Anterior cingulate cortex (tissue), 58 donors: ENCODE results near the gene GRM8.
"Not testable (repeated sequence)": the region's sequence is repeated elsewhere in the genome, so short reads cannot be mapped to it uniquely, and the experiment has no call there.

Experiments used
- DNase-seq, 58 donors: peaks; one replicate each; lab custom pipeline; 2025; lab: John Stamatoyannopoulos, UW

The GRM8 gene

DNA sequence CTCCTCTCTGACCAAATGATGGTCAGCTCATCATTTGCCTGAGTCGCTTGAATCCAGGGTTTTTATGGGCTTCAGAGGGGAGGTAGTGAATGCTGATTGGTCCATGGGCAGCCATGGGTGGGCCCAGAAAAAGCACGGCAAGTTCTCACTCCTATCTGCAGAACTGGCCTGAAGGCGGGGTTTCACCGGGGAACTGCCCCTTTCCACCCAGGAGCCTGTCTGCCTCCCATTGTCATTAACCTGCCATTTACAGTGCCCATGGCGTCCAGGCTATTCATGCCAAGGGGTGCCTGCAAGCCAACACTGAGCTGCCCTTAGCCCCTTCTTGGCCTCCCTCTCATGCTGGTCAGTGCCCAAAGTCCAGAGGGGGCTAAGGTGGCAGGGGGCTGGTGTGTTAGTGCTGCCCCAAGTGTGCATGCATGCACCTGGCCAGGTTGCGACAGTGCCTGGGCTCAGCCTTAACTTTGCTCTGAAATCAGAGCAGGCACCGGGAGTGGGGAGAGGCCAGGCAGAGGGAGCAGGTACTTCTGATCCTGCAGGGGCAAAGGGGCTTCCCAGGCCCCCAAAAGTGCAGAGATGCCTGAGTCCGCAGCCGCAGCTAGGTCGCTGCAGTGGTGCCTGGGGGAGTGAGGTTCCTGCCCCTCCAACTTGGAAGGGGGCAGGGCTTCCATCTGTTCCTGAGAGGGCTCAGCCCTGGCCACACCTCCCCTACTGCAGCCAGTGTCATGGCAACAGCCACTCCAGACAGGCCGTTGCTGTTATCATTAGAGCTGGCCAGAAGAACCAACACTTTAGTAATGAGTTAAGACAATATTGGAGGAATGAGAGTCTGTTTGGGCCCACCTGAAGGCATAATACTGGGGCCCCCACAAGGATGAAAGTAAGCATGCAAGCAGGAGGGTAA is 561.6 kb downstream of the GRM8 start:
- DNase-seq = no peak

DNA sequence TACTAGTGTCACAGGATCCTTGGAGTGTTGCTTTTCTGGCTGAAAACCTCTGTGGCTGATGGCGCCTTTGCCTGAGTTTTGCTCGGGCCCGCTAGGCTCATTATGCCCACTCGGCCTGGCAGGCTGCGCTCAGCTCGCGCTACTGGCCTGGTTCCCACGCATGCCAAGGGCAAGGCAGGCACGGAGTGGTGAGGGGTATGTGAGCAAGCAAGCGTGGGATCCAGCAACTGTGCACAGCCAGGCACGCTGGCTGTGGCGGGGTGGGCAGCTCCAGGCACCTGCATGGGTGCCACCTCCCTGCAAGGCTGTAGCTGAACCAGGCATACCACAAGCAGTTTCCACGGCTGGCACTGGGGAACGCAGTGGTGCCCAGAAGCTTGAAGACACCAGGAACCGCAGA is 562.6 kb downstream of the GRM8 start:
- DNase-seq = no peak

DNA sequence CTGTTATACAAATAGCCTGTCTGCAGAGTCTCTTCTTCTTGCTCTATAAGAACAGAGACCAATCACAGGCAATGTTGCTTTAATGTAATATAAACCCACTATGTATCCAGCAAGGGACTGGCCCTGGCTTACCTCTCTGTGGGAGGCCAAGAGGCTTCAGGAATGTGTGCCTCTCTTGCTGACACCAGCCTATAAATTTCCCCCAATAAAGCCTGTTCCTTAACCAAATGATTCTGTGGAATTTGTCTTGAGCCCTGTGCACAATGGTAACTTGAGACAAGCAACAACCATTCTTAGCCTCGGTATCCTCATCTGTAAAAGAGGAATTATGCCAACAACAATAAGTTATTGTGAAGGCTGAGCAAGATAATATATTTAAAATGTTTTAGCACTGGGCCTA is 563.7 kb downstream of the GRM8 start:
- DNase-seq = no peak

DNA sequence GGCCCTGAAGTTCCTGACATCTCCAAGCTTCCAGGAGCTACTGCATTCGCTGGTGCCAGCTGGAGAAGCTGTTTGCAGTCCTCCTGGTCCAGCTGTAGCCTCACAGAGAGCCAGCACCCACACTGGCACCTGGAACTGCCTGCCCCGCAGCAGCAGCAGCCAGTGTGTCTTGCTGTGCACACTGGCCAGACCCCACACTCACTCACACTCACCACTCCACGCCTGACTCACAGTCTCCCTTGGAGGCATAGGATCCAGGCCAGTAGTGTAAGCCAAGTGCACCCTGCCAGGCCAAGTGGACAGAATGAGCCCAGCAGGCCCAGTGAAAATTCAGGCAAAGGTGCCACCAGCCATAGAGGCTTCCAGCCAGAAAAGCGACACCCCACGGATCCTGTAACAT is 566.3 kb downstream of the GRM8 start:
- DNase-seq = no peak

DNA sequence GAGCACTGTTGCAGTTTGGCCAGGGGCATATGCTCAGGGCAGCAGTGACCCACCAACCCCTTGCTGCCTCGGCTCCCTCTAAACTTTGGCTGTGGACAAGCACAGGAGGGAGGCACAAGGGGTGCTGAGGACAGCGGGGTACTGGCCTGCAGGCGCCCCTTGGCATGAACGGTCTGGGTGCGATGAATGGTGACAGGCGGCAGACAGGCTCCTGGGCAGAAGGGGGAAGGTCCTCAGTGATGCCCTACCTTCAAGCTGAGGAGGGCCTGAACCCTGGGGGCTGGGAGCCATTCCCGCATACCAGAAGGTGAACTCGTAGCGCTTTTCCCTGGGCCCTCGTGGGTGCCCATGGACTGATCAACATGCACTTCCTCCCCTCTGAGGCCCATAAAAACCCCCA is 567.1 kb downstream of the GRM8 start:
- no peak for DNase-seq

DNA sequence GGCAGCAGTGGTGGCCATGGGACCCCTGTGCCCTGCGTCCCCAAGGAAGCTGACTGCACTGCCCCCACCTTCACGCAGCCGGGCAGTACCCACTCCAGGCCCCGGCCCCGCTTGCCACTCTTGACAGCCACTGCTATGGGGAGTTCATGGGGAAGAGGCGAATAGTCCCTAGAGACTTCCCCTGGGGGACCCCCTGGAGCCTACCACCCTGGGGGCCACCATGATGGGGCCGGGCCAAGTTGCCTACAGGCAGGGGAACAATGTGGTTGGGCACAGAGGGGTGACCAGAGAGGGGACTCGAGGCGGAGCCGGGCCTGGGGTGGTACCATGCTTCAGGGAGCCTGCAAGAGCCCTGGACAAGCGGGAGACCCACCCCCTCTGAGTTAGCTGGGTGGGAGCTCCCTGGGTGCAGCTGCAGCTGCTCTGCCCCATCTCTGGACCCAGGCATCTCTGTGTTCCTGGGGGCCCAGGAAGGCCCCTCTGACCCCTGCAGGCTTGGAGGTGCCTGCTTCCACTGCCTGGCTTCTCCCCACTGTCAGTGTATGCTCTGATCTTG is 567.6 kb downstream of the GRM8 start:
- DNase-seq = no peak

DNA sequence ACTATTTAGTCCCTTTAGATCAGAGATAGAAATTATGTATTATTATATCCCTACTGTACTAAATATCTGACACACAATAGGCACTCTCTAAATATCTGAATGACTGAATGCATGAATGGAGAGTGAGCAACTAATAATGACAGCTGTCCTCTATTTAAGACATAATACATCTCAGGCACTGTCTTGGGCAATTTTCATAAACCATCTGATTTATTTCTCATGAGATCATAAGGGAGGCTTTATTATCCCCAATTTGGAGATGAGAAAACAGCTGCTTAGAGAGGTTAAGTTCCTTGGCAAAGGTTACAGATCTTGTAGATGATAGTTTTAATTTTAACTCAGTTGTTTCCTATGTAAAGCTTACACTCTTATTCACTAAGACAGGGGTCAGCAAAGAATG is 570.6 kb downstream of the GRM8 start:
- no peak for DNase-seq

DNA sequence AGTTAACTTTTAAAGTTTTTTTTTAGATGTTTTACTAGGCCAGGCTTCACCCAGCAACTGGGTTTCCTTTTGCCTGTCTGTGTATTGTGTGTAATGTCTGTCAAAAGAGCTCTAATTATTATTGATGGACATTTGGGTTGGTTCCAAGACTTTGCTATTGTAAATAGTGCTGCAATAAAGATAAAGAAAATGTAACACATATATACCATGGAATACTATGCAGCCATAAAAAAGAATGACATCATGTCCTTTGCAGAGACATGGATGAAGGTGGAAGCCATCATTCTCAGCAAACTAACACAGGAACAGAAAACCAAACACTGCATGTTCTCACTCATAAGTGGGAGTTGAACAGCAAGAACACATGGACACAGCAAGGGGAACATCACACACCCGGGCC is 584.0 kb downstream of the GRM8 start:
- DNase-seq = not testable (repeated sequence)

DNA sequence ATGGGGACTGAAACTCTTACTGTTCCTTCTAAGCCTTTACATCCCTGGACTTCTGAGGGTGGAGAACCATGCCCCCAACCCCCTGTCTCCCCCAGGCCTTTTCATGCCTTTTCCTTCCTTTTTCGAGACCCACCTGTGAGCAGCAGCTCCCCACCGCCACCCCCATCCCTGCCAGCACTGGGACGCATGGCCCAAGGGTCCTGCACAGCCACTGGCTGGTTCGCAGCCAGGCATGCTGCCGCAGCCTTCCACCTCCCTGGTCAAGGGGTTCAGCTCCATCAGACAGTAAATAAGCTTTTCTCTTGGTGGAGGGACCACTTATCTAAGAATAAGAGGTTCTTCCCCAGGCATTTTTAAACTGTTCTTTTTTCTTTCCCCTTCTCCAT is 584.4 kb downstream of the GRM8 start:
- no peak for DNase-seq

DNA sequence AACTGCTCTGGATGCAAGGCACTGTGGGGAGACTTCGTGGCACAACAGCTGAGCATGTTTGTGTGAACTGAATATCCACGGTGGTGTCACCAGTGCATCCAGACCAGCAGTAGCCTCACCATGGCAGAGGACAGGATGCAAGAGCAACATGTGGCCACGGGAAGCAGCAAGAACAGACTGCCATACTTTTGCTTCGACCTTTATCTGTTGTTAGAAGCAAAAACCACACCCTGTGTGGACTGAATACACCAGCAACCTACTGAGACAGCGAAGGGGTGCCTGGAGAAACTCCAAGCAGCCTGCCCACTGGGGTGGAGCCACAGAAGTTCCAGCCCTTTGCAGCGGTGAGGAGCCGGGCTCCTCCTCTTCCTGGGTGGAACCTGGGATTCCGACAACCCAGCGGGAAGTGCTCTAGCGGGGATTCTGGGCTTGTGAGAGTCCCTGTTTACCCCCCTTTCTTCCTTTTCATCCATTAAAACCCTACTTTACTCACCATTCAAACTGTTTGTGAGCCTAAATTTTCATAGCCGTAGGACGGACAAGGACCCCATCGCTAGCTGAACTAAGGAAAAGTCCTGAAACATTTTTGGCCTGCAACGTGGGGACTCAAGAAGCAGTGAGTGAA is 584.9 kb downstream of the GRM8 start:
- no peak for DNase-seq

DNA sequence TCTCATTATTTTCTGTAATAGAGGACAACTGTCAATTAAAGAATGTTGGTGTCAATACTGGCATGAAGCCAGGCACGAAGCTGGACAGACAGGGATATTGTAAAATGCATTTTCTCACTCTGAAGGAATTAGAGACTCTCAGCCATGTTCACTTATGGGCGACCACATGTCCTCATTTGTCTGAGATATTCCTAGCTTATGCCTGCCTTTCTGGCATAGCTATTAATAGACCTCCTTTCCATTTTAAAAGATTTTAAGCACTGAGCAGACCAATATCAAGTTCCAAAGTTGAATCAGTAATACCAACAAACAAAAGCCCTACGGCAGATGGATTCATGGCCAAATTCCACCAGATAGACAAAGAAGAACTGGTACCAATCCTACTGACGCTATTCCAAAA is 589.9 kb downstream of the GRM8 start:
- DNase-seq = no peak

DNA sequence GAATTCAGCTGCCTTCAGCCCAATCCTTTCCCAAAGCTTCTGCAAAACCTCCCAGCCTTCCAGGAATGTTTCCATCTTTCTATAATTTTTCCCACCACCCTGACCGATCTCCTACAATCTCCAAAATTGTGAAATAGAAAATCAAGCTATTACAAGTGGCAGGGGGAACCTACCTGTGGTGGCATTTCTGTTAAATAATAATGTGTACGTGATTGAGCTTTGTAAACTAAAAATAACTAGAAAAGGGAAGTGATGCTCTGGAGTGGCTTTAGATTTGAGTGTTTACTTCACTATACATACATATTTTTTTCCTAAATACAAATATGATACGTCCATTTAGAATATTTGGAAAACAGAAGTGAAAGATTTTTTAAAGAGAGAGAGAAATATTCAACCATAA is 593.6 kb downstream of the GRM8 start:
- DNase-seq = no peak

DNA sequence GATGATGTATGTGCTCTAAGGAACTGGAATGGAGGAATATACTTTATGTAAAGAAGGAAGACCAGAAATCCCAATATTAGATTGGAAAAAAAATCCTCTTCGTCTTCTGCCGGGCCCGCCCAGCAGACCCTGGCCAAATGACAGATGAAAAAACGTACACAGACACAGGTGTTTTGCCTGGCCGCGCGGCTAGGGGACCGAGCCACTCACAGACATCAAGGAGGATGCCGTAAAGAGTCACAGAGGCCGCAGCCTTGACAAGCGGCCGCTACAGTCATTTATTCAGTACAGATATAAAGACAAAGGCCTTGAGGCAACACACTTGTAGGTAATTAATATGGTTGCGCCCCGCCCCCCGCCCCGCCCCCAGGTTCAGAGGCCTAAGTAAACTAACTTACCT is 594.1 kb downstream of the GRM8 start:
- no peak for DNase-seq

DNA sequence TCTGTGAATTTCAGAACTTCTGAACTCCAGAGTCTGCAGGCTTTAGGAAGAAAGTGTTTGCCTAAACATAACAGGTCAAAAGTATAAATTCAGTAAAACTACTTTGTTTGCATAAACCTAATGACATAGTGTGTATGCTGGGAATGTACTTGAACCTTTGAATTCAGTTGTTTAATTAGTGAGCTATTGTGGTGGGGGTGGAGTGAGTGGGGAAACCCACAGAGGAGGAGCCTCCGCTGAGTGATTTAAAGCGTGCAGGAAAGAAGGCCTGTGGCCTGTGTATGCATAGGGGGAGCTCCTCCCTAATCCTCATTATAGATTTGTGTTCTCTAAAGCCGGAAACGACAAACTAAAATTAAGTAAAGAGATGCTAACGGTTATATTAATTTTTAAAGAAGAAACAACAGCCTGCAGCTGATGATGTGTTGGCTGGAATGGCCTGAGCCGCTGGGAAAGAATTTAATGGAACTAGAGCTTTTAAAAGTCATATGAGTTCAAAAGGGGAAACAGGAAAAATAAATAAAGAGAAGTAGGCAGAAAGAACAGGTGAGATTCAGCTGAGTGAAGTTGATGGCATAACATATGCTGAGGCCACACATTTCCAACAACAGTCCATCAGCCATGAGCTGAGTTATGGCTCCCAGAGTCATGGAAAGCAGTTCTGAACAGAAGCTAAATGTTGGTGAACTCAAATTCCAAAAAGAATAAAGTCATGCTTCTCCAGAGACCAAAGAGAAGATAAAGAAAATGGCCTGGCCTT is 595.0 kb downstream of the GRM8 start:
- DNase-seq = no peak

DNA sequence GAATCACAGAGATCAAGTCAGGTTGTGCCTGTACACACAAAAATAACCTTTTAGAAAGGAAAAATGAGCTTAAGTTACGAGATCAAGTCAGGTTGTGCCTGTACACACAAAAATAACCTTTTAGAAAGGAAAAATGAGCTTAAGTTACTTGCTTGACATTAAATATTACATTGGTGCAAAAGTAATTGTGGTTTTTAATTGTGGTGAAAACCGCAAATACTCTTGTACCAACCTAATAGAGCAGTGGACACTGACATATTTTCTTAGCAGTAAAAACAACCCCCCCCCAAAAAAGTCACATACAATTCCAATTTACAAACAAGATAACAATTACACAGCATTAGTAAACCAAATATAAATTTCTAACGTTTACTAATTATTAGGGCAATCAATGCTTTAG is 595.6 kb downstream of the GRM8 start:
- DNase-seq = no peak

DNA sequence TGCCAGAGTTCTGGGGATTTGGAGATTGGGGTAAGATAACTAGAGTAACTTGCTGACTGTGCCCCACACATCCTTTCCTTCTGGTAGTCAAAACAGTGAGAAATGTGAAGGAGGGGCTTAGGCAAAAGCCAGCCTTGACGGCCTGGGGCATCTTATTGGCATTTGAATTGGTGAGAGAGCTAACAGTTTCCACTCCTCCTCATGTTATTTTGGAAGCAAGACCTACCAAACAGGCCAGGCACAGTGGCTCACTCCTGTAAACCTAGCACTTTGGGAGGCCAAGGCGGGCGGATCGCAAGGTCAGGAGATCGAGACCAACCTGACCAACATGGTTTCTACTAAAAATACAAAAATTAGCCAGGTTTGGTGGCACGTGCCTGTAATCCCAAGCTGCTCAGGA is 596.6 kb downstream of the GRM8 start:
- no peak for DNase-seq

DNA sequence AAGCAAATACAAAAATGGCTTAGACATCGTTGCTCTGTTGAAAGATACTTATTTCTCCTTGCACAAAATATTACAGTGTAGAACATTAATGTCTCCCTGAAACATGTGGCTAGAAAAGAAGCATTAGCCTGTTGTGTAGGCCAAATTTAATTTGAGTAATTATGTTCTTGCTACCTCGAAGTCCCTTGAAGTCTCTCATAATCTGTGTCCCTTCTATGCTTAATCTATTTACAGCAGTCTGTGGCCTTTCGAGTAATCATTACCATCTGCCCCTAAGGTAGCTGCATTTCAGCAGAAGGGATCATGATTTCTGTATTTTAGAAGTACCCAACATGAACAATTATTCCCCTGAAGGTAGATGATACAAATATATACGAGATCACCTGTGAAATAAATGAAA is 615.2 kb downstream of the GRM8 start:
- DNase-seq = no peak

DNA sequence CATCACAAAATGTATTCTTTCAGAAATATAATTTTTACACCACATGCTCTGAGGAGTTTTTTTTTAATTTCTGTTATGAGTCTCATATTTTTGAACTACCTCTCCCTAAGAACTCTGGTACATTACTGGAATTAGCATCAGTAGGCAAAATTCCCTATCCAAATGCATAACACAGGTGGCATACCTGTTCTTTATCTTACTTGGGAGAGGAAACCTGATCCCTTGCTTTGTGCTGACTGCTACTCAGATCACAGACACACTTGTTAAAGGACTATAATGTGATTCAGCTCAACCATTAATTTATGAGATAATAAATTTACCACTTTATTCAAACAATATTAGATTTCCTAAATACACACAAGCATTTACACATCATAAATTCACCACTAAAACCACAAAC is 617.2 kb downstream of the GRM8 start:
- no peak for DNase-seq

DNA sequence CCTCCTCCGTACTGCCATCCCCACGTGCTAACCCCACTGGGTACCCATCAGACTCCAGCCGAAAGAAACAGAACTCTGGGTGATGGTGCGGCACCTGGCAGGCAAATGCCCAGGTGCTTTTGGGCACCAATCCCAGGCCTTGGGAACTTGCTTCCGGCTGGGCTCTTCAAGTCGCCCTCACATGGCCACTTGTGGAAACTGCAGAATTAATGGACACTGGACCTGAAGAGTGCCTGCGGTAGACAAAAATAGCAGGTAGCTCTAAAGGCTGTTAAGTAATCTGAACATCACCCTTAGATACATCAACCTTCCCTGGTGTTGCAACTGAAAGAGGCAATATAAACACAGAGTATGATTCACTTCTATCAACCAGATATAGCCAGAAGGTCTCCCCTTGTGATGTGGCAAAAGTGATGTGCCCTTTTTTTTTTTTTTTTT is 644.4 kb downstream of the GRM8 start:
- peak in 1 of 58 donors; percentile 1 for DNase-seq

DNA sequence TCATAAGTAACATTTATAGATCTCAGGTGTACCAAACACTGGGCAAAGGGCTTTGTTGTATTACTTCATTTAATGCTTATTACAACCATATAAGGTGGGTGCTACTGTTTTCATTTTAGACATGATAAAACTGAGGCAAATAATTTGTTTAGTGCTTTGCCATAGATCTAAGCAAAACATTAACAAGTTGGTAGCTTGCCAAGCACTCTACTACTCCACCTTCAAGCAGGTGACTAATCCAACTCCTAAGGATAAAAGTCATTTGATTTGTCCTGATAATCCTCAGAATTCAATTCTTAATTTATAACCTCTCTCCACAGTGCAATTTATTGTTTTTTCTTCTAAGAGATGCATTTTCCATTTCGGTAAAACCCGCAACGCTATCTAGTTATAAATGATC is 646.4 kb downstream of the GRM8 start:
- DNase-seq = no peak

DNA sequence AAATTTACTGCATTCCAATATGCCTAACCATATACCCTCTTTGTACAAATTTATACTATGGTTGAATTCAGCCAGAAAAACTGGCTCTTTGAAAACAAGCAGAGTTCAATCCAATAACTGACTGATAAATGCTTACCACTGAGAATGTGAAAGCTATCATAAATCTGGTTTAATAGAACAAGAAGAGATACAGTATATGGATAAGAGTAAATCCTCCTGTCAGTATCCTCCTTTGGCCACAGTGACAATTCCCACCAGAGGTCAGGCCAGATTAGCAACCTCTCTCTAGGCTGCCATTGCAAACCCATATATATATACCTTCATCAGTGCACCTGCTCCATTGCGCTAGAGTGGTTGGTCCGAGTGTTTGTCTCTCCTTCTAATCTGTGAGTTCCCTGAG is 647.2 kb downstream of the GRM8 start:
- DNase-seq = no peak
